Activated gamma-delta T cell treated with anti-CD3 and anti-CD28 coated beads, Interleukin-2, amount 50 U/mL, for 16 hours (primary cell): ENCODE measurements around the gene HDAC4.
A peak's percentile ranks its signal among the peaks of the same experiment; 100 is the strongest.
"Not testable (repeated sequence)": the region's sequence is repeated elsewhere in the genome, so short reads cannot be mapped to it uniquely, and the experiment has no call there.

Source experiments
- DNase-seq: peaks from one replicate; pipeline ENCODE4 v3.0.0-alpha.2; 2020; ENCODE audit warnings: low read depth

The HDAC4 gene

DNA sequence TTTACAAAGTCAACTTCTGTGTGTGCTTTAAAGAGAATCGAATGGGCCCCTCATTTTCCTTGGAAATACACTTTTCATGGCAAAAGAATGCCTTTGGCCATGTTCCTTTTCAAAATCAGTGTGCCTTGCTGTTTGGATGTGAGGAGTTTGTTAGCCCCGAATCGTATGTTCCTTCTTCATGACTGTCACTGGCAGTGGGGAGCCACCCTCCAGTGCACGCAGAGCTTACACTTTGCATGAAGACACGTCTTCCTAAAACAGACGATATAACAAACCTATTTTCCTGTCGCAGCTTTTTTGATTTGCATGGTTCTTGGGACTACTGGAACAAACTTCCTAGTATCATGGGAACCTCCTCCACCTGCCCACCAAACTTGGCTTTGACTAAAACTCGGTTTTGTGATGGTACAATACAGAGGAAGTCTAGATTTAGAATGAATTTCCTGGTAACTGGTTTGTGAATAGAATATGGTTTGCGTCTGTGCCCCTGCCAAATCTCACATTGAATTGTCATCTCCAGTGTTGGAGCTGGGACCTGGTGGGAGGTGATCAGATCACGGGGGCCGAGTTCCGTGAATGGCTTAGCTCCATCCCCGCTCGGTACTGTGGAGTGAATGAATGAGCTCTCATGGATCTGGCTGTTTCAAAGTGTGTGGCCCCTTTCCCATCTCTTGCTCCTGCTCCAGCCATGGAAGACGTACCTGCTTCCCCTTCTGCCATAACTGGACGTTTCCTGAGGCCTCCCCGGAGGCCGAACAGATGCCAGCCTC, 358.1 kb downstream of the HDAC4 start:
- no peak for DNase-seq

DNA sequence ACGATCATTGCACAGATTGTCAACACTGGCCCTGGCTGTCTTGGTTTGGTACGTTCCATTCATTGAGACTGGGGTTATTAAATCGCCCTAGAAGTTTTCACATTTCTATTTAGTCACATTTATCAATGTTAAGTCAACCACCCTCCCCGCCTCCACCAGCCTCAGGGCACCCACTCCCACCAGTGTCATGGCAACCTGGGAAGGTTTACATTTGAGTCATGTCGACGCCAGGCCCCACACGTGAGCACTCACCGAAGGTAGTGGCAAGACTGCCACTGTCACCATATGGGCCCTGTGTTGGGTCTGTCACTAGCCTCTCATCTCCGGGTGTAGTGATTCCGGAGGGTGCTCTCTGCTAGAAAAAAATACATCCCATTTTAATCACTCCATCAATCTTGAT, 358.8 kb downstream of the HDAC4 start:
- no peak for DNase-seq

DNA sequence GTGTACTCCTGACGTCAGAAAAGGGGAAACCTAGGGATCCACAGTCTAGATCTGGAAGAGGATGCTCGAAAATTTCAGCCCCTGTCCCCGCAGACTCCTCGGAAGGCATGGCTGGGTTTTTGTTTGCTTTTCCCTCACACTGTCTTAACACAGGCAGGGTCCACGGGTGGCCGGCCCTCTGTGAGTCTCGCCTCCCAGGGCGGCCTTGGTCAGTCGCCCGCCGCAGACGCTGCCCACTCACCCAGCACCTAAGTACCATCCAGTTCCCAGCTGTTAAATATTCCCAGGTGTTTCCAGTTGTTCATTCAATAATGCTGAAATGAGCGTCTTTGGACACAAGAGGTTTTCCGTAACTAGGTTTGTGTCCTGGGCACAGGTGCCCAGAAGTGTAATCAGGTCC, 359.8 kb downstream of the HDAC4 start:
- no peak for DNase-seq

DNA sequence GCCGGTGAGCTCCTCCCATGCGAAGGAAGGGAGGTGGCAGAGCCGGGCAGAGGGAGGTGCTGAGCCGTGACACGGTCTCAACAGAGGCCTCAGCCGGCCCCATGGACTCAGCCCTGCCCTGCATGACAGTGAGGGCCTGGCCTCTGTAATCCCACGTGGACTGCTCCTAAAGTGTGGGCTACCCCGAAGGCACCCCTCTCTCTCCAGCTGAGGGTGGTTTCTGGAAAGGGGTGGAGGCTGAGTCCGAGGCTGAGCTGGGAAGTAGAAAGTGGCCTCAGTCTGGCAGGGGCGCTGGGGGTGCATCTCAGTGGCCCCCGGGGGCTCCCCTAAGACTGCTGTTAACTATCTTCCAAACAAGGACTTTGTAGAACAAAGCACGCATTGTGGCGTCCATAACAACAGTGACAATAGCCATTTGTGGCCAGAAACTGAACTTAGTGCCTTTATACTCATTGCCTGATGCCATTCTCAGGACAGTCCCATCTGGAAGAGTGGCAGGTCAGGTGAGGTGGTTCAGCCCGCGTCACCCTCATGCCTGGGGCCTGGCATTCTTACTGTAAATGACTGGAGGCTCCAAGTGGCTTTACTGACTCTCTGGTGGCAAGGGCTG, 360.6 kb downstream of the HDAC4 start:
- no peak for DNase-seq

- no peak for DNase-seq
Measured at GRCh38 chr2:239039479-239039861, 361.4 kb downstream of the HDAC4 start.

GRCh38 chr2:239038773-239039478, 361.9 kb downstream of the HDAC4 start:
- no peak for DNase-seq

DNA sequence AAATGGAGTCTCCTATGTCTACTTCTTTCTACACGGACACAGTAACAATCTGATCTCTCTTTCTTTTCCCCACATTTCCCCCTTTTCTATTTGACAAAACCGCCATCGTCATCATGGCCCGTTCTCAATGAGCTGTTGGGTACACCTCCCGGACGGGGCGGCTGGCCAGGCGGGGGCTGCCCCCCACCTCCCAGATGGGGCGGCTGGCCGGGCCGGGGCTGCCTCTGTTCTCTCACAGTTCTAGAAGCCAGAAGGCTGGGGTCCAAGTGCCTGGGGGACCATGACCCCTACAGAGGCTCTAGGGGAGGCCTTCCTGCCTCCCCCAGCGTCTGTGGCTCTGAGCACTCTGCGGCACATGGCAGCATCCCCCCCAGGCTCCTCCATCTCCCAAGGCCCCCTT, 362.5 kb downstream of the HDAC4 start:
- DNase-seq, result not testable (repeated sequence)

GRCh38 chr2:239037559-239037910, 363.3 kb downstream of the HDAC4 start:
- DNase-seq, result no peak

- no peak for DNase-seq
Measured at GRCh38 chr2:239036819-239037558, 363.8 kb downstream of the HDAC4 start.

- no peak for DNase-seq
Measured at GRCh38 chr2:239035997-239036731, 364.7 kb downstream of the HDAC4 start.

GRCh38 chr2:239035361-239035814, 365.4 kb downstream of the HDAC4 start:
- peak; percentile 31 for DNase-seq

DNA sequence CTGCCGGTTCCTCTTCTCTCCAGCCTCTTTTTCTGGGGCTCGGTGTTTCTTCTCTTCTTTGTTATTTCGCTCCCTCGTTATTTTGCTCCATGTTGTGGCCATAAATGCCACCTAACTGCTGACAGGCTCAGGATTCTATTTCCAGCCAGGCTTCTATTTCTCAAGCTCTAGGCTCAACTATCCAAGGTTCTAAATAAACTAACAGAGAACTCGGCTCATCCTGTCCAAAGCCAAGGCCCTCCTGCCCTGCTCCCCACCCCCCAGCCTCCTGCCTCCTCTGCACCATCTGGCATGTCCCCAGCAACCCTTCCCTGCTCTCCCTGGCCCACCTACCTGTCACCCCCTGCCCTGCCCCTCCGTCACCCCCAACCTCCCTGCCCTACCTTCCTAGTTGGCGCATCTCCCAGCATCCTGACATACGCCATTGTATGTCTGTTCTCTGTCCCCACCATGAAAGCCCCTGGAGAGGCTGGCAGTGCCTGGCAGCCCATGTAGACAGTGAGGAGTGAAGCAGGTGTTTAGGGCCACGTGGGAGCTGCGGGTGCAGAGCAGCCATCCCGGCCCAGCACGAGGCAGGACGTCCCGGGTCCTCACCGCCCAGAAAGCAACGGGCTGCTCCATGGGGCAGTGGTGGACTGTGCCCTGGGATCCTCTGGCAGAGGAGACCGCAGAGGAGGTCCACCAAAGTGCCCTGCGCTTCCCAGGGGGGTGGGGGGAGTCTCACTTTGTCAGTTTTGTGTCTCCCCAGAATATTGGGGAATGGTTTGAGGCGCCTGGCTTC, 366.1 kb downstream of the HDAC4 start:
- no peak for DNase-seq

DNA sequence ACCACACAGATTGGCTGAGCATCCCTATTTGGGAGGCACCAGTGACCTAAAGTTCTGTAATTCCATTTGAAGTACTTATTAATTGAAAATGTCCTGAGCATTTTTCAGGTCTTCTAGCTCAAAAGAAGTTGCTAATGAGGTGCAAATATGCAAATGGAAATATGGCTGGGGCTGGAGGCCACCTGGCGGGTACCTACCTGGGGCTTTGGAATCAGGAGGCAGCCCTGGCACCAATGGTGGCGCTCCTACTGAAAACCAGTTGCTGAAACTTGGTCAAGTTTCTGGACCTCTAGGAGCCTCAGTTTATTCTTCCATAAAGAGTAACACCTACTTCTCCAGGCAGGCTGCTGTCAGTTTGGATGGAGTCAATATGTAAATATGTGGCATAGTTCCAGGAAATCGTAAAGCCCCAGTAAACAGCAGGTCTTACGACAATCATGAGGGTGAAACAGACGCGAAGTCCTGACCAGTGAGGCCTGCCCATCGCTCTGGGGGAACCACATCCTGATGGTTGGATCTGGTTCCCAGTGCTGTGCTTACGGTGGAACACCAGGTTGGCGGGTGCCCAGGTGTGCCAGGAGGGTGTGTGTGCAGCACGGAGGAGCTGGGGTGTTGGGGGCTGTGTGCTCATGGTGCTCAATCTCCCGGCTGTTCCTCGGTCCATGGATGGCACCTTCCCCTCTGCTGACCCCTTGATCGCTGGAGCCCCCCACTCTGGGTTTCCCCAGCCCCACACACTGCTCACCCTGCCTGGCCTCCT, 366.8 kb downstream of the HDAC4 start:
- no peak for DNase-seq

GRCh38 chr2:239029958-239030357, 370.9 kb downstream of the HDAC4 start:
- DNase-seq, result no peak

GRCh38 chr2:239028253-239028619, 372.6 kb downstream of the HDAC4 start:
- DNase-seq, result no peak

DNA sequence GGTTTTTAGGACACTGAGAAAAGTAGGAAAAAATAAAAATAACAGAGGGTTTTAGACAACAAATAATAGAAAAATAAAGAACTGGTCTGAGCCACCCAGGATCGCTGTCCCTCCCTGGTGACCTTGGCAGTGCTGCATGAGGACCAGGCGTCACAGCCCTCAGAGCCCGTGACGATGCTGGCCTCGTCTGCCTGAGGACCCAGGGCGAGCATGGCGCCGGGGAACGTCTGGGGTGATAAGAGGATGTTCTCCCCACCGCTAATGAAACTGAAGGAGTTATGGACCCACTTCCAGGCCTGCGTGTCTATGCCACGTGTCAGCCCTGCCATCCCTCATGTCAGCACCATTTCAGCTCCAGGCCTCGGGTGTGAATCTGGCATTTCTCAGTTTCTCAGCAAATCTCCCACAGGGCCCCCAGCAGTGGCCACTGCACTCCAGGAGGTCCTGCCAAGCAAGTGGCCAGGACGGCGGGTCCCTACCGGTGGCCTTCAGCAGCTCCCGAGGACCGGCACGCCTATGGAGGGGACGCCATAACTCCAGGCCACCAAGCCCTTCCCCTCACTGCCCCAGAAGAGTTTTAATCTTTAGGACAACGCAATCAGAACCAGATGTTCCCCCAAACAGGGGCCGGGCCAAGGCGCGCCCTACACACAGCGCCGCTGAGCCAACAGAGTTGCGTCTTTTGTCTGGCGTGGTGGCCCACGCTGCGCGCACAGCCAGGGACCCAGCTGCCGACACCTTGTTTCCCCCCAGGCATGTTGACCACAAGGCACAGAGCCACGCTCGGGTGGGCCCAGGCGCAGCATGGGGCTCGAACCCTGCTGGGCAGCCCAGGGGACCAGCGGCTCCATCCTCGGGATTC, 373.2 kb downstream of the HDAC4 start:
- DNase-seq, result no peak

DNA sequence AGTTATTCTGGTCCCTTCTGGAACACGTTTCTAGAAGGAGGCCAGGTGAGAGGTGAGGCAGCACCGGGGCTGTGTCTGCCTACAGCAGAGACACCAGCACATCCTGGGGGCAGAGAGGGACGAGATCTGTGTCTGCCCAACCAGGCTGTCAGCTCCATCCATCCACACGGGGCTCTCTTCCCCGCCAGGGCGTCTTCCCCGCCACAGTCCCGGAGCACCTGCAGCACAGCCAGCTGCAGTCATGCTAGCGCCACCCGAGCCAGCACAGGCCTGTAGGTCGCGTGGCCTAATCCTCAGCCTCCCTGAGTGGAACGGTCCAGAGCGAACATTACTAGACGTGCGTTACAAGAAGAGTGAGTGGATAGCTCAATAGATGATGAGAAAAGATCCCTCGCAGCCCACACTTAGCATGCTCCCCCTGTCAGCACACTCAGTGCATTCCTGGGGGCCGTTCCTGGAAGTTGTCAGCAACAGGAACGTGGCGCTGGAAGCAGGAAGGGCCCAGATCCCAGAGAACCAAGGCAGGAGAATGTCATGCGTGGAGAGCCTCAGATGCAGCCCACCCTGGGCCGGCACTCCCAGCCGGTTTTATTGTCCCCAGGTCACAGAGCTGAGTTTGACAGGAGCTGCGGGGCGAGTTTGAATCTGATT, 374.0 kb downstream of the HDAC4 start:
- DNase-seq, result no peak

DNA sequence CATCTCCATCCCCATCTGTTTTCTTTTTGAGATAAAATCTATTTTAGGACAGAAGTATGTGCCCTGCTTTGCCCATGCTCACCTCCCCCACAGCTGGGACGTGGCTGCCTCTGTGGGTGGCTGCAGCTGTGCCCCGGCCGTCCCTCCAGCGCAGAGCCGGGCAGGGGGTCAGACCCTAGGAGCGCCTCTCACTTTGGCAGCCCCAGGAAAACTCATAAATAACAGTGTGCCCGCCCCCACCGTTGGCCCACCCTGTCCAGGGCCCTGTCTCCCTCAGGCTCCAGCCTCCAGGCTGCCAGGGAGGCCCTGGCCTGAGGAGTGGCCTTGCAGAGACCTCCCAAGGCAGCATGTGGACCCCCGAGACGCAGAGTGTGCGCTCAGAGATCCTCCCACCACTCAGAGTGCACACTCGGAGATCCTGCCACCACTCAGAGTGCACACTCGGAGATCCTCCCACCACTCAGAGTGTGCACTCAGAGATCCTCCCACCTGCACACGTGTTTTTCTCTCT, 374.8 kb downstream of the HDAC4 start:
- DNase-seq, result no peak
